Measurements from ENCODE around the gene PPP2R5C. TPM values are rescaled to one million over a fixed set of nuclear protein-coding genes. Genes with fewer than 3 reads are reported as not detected.

PPP2R5C gene
- total RNA-seq, 3 donors from 2014 or later = 90.5 to 105 (median 102) TPM

DNA sequence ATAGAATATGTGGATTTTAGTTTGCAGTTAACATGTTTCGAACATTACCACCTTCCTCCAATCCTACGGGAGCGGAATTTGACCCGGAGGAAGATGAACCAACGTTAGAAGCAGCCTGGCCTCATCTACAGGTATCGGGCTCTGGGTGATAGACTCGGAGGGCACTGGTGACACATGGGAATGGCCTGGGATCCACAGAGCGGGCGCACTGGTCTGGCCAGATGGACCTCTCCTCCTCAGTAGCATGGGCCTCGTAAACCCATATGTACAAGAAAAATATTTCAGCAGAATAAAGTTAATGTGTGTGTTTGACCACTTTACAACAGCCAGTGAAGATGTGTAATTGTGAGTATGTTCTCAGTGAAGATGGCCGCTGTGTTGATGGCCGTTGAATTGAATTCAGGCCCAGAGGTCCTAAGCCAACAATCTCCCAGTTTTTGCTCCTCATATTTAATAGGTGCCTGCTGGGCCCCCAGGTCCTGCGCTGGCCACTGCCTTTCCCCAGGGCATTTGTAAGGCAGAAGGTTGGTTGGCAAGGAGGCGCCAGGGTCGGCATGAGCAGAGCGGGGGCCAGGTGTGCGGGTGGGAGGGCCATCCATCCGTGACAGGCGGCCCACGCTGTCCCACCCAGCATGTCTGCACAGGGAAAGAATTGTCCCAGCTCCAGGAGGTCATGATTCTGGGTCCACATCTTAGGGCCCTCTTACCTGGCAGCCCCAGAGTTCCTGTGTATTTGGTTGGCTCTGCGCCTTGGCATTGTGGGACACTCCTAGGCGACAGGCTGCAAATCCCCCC is 120.8 kb downstream of the PPP2R5C start:
- Histone ChIP-seq H3K4me3 (no peak overlapping the region), H3K36me3 (no peaks in the 10 kb centered on the region), H3K27ac (no peak overlapping the region), H3K4me1 (no peaks in the 10 kb centered on the region), H3K9me3 (no peaks in the 10 kb centered on the region), H3K27me3 (no peaks in the 10 kb centered on the region)
- TF ChIP-seq, protein P1, sequence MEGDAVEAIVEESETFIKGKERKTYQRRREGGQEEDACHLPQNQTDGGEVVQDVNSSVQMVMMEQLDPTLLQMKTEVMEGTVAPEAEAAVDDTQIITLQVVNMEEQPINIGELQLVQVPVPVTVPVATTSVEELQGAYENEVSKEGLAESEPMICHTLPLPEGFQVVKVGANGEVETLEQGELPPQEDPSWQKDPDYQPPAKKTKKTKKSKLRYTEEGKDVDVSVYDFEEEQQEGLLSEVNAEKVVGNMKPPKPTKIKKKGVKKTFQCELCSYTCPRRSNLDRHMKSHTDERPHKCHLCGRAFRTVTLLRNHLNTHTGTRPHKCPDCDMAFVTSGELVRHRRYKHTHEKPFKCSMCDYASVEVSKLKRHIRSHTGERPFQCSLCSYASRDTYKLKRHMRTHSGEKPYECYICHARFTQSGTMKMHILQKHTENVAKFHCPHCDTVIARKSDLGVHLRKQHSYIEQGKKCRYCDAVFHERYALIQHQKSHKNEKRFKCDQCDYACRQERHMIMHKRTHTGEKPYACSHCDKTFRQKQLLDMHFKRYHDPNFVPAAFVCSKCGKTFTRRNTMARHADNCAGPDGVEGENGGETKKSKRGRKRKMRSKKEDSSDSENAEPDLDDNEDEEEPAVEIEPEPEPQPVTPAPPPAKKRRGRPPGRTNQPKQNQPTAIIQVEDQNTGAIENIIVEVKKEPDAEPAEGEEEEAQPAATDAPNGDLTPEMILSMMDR (IDR thresholded peaks at IDR 0.05) = no peak
- TF ChIP-seq POLR2AphosphoS5 (IDR thresholded peaks at IDR 0.05) = no peak
- no peak for TF ChIP-seq POLR2A (IDR thresholded peaks at IDR 0.05)
- DNase-seq (ENCODE audit: low spot score in 2 of 2) = no peak
- intact Hi-C loops (cut with DNase I; ENCODE audit: low total_unique reads) = no loop called here

DNA sequence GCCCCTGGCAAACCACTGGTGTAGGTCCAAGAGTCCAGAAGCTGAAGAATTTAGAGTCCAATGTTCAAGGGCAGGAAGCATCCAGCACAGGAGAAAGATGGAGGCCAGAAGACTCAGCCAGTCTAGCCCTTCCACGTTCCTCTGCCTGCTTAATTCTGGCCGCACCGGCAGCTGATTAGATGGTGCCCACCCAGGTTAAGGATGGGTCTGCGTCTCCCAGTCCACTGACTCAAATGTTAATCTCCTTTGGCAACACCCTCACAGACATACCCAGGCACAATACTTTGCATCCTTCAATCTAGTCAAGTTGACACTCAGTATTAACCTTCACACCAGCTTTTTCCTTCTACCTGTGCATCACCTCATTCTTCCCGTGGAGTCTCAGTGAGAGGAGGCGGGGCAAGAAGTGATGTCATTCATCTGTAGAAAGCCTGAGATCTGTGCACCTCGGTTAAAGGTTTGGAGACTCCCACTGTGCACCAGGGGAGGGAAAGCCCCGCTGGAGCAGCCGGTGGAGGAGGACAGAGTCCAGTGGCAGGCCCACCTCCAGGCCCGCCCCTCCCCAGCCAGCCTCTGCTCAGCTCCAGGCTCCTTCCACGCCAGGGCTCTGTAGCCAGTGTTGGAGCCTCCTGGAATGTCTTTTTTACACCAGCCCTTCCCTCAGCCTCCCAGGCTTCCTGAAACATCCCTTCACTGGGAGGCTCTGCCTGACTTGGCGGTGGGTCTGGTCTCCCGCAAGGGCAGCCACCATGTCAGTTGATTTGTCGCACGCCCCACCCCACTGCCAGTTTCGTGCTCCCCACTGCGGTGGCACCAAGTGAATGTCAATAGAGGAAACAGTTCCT is 122.8 kb downstream of the PPP2R5C start:
- no peak overlapping the region for H3K27ac ChIP-seq
- DNase-seq (ENCODE audit: low spot score in 2 of 2) = no peak
- no peak for TF ChIP-seq POLR2AphosphoS5 (IDR thresholded peaks at IDR 0.05)
- intact Hi-C loops (cut with DNase I; ENCODE audit: low total_unique reads) = no loop called here
- no peaks in the 10 kb centered on the region for H3K27me3 ChIP-seq
- no peaks in the 10 kb centered on the region for H3K4me1 ChIP-seq
- H3K9me3 ChIP-seq = no peaks in the 10 kb centered on the region
- no peaks in the 10 kb centered on the region for H3K36me3 ChIP-seq
- H3K4me3 ChIP-seq = no peak overlapping the region

DNA sequence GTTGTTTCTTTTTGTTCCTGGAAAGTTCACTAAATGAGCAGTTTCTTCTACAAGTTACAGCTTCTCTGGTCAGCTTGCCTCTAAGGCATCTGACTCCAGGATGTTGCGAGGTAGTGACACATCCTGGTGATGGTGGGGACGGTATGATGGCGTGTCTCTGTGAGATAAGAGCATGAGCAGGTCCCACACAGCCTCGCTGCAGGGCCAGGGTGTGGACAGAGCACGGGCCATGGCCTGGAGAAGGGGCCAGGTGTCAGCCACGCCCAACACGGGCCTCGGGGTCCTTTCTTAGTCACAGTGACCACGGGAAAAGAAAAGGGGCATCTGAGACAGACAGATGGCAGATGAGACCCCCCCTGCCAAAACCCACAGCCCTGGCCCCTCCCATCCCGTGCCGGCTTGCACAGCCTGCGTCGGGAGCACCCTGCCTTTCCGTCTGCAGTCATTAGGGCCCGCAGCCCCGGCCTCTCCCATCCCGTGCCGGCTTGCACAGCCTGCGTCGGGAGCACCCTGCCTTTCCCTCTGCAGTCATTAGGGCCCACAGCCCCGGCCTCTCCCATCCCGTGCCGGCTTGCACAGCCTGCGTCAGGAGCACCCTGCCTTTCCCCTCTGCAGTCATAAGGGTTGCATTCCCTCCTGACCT is 123.5 kb downstream of the PPP2R5C start:
- Histone ChIP-seq H3K27ac (no peak overlapping the region), H3K36me3 (no peaks in the 10 kb centered on the region), H3K4me1 (no peaks in the 10 kb centered on the region), H3K4me3 (no peak overlapping the region), H3K27me3 (no peaks in the 10 kb centered on the region), H3K9me3 (no peaks in the 10 kb centered on the region)
- intact Hi-C loops (cut with DNase I; ENCODE audit: low total_unique reads) = loop anchor here (1.0 kb wide), 1 partner anchor 9 kb away; no protein-coding TSS in a partner anchor
- no peak for TF ChIP-seq POLR2A (IDR thresholded peaks at IDR 0.05)
- TF ChIP-seq, protein P1 (IDR thresholded peaks at IDR 0.05) = no peak
- TF ChIP-seq POLR2AphosphoS5 (IDR thresholded peaks at IDR 0.05) = no peak
- no peak for DNase-seq (ENCODE audit: low spot score in 2 of 2)

DNA sequence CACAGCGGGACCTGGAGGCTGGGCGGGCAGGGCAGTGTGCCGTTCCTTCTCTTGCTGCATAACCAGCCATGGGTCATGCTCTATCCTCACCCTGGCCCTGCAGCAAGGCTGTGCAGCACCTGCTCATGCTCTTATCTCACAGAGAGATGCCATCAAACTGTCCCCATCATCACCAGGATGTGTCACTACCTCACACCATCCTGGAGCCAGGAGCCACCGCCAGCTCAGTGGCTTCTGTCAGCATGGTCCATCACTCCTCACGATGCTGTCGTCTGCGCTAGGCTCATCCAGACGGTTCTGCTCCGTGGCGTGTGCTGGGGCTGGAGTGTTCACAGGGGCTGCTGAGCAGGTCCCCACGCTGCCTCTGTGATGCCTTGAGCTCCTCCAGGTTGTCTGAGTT is 125.7 kb downstream of the PPP2R5C start:
- DNase-seq (ENCODE audit: low spot score in 2 of 2) = no peak
- TF ChIP-seq, protein P1 (IDR thresholded peaks at IDR 0.05) = no peak
- TF ChIP-seq POLR2A (IDR thresholded peaks at IDR 0.05) (no peak), POLR2AphosphoS5 (IDR thresholded peaks at IDR 0.05) (no peak)
- intact Hi-C loops (cut with DNase I; ENCODE audit: low total_unique reads) = no loop called here

DNA sequence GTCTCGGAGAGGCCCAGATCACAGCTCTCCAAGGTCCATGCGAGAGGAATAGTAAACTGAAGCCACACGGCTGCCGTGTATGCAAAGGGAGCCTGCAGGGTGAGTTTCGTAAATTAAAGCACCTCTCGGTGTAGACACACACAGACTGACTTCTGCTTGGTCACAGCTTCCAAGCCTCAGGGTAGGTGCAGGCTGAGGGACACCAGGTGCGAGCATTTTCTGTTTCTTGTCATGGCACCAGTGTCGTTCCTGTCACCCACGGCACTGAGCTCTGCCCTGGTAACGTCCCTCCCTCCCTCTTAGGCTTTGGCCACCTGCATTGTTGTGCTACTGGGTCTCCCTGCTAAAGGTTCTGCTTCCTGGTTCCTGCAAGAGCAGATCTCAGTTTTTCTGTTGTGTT is 126.7 kb downstream of the PPP2R5C start:
- no peak overlapping the region for H3K4me3 ChIP-seq
- DNase-seq (ENCODE audit: low spot score in 2 of 2) = no peak
- no peak for TF ChIP-seq POLR2A (IDR thresholded peaks at IDR 0.05)
- TF ChIP-seq, protein P1 (IDR thresholded peaks at IDR 0.05) = no peak
- TF ChIP-seq POLR2AphosphoS5 (IDR thresholded peaks at IDR 0.05) = no peak
- H3K9me3 ChIP-seq = no peaks in the 10 kb centered on the region
- H3K4me1 ChIP-seq = no peaks in the 10 kb centered on the region
- intact Hi-C loops (cut with DNase I; ENCODE audit: low total_unique reads) = no loop called here
- H3K36me3 ChIP-seq = no peaks in the 10 kb centered on the region
- no peaks in the 10 kb centered on the region for H3K27me3 ChIP-seq
- H3K27ac ChIP-seq = no peak overlapping the region

More for the DNA sequence above, 125.7 kb downstream of the PPP2R5C start:
- H3K9me3 ChIP-seq = no peaks in the 10 kb centered on the region
- H3K27me3 ChIP-seq = no peaks in the 10 kb centered on the region
- no peaks in the 10 kb centered on the region for H3K4me1 ChIP-seq
- H3K27ac ChIP-seq = no peak overlapping the region
- H3K4me3 ChIP-seq = no peak overlapping the region
- H3K36me3 ChIP-seq = no peaks in the 10 kb centered on the region
